Measurements from ENCODE around the gene HSD11B2.

The HSD11B2 gene

GRCh38 chr16:67486805-67487204 is 55.9 kb downstream of the HSD11B2 start:
- H3K4me3 ChIP-seq (ENCODE audit: low read length): no peak overlapping the region
- H3K9ac ChIP-seq (ENCODE audit: low read length): no peak overlapping the region
- peaks cover 25% of the 10 kb centered on the region for H3K4me1 ChIP-seq (ENCODE audit: control insufficient read depth, insufficient read depth, low read length)
- no peaks in the 10 kb centered on the region for H3K36me3 ChIP-seq (ENCODE audit: control insufficient read depth, insufficient read depth, low read length)
- H3K27me3 ChIP-seq (ENCODE audit: control insufficient read depth, insufficient read depth, low read length): no peaks in the 10 kb centered on the region
- H3K27ac ChIP-seq (ENCODE audit: low read depth, low read length): no peak overlapping the region
